ENCODE results near the gene EPHA6. TPM values are rescaled to one million over a fixed set of nuclear protein-coding genes. Genes with fewer than 3 reads are reported as not detected.

The EPHA6 gene
- total RNA-seq, 6 donors from 2014 or later: 0.14 to 1.0 (median 0.57) TPM; not detected in 3

DNA sequence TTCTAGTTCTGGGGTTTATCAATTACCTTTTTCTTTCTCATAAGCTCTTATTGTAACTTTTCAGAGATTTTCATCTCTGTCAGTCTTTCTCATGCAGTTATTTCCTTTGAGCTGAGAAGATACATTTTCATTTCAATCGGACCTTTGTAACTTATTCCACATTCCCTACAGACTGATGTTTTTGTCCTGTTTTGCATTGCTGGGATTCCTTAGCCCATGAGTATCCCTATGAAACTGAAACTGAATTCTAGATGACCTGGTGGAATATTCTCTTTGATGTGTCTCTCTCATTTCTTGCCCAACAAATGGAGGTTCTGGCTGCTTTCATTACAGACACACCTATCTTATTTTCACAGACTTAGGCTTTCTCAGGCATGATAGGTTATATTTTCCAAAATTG, 10.5 kb upstream of the EPHA6 start:
- ATAC-seq (ENCODE audit: low FRiP score in 2 of 2) (no peak), DNase-seq (no peak)
- Histone ChIP-seq H3K4me3 (no peak overlapping the region), H3K27me3 (no peaks in the 10 kb centered on the region), H3K4me1 (no peaks in the 10 kb centered on the region), H3K27ac (no peak overlapping the region), H3K36me3 (no peaks in the 10 kb centered on the region), H3K9me3 (no peaks in the 10 kb centered on the region)
- TF ChIP-seq POLR2AphosphoS5 (IDR thresholded peaks at IDR 0.05) (no peak), EP300 (IDR thresholded peaks at IDR 0.05) (no peak), POLR2A (IDR thresholded peaks at IDR 0.05) (no peak)
- TF ChIP-seq, protein P1, sequence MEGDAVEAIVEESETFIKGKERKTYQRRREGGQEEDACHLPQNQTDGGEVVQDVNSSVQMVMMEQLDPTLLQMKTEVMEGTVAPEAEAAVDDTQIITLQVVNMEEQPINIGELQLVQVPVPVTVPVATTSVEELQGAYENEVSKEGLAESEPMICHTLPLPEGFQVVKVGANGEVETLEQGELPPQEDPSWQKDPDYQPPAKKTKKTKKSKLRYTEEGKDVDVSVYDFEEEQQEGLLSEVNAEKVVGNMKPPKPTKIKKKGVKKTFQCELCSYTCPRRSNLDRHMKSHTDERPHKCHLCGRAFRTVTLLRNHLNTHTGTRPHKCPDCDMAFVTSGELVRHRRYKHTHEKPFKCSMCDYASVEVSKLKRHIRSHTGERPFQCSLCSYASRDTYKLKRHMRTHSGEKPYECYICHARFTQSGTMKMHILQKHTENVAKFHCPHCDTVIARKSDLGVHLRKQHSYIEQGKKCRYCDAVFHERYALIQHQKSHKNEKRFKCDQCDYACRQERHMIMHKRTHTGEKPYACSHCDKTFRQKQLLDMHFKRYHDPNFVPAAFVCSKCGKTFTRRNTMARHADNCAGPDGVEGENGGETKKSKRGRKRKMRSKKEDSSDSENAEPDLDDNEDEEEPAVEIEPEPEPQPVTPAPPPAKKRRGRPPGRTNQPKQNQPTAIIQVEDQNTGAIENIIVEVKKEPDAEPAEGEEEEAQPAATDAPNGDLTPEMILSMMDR (IDR thresholded peaks at IDR 0.05): no peak
- WGBS, 2 donors: 74 to 79% methylated on average over 1 of the region's 1 CpG

- Histone ChIP-seq H3K4me3 (no peak overlapping the region), H3K27me3 (no peaks in the 10 kb centered on the region), H3K9me3 (no peaks in the 10 kb centered on the region), H3K4me1 (no peaks in the 10 kb centered on the region), H3K27ac (no peak overlapping the region), H3K36me3 (no peaks in the 10 kb centered on the region)
- ATAC-seq (ENCODE audit: low FRiP score in 2 of 2) (no peak), DNase-seq (no peak)
- TF ChIP-seq POLR2A (IDR thresholded peaks at IDR 0.05) (no peak), EP300 (IDR thresholded peaks at IDR 0.05) (no peak), POLR2AphosphoS5 (IDR thresholded peaks at IDR 0.05) (no peak)
- TF ChIP-seq, protein P1 (IDR thresholded peaks at IDR 0.05): no peak
- WGBS, 2 donors: 67 to 68% methylated on average over 1 of the region's 1 CpG
These were observed 8.1 kb upstream of the EPHA6 start for GRCh38 chr3:96806341-96806740.

DNA sequence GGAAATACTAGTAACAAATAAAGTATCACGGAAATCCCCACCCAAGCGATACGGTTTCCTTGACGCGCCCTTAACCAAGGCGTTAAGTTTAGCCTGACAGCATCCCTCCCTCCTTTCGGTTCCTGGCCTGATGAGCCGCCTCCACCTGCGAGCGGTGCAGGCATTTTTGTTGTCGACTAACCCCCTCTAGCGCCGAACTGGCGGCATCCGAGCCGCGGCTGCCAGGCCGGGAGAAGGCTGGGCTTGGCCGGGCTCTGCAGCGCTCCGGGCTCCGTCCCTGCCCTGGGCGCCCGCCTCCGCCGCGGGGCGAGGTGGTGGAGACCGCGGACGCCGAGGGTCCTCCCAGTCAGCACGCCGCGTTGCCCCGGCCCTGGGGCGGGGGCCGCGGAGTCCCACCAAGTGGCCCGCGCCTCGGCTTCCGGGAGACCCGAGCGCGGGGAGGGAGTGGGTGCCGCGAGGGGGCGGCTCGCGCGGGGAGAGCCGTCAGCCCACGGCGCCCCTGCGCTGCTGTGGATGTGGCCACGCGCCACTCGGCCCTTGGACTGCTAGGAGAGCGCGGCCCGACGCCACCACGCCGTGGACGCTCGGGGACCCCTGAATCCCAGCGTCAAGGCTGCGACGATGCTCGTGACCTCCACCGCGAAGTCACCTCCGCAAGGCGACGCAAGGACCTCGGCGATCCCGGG, 1.1 kb upstream of the EPHA6 start:
- H3K4me1 ChIP-seq: peaks cover 16 to 29% (median 23%) of the 10 kb centered on the region in 4 donors
- no peaks in the 10 kb centered on the region for H3K36me3 ChIP-seq
- 0 to 5% methylated on average over 7 to 35 of the region's 79 CpGs for WGBS, 2 donors
- peak; percentile 79 to 89 for ATAC-seq (ENCODE audit: low FRiP score in 2 of 2)
- peak overlapping the region in 1 of 4 donors; percentile 27 for H3K27ac ChIP-seq
- TF ChIP-seq EP300 (IDR thresholded peaks at IDR 0.05) (no peak), POLR2AphosphoS5 (IDR thresholded peaks at IDR 0.05) (no peak)
- TF ChIP-seq, protein P1 (IDR thresholded peaks at IDR 0.05): peak; percentile 4 to 59 (median 31)
- H3K27me3 ChIP-seq: peaks cover 0 to 19% (median 7%) of the 10 kb centered on the region in 4 donors
- DNase-seq: peak; percentile 62 to 91
- peak overlapping the region in 3 of 4 donors; percentile 50 to 56 (median 56) for H3K4me3 ChIP-seq
- H3K9me3 ChIP-seq: no peaks in the 10 kb centered on the region

DNA sequence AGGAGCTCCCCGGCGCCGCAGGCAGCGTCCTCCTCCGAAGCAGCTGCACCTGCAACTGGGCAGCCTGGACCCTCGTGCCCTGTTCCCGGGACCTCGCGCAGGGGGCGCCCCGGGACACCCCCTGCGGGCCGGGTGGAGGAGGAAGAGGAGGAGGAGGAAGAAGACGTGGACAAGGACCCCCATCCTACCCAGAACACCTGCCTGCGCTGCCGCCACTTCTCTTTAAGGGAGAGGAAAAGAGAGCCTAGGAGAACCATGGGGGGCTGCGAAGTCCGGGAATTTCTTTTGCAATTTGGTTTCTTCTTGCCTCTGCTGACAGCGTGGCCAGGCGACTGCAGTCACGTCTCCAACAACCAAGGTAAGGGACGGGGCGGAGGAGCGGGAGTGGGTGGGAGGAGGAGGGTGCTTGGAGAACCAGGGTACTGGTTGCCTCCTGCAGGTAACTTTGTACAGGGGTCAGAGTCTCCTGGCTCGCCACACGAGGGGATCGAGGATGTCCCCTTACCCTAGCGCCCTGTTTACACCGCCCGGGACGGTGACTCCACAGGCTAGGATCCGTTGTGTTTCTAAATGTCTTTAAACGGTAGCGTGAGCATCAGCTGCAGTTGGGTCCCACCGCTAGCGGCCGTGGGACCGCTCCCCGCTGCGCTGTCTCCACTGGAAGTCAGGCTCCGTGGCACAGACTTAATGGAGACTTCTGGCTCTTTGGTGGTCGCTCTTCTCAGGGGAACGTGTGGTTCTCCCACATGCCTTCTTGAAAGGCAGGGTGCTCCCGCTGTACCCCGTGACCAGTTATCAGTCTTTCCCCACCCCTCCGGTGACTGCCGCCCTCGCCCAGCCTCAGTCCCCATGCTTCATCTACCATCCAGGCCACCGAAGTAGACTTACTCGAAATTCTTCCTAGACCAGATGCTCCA, 515 bp downstream of the EPHA6 start:
- peaks cover 0 to 19% (median 7%) of the 10 kb centered on the region in 4 donors for H3K27me3 ChIP-seq
- 11 to 21% methylated on average over 22 to 46 of the region's 50 CpGs for WGBS, 2 donors
- peak in 1 of 2 donors; percentile 44 for DNase-seq
- H3K4me1 ChIP-seq: peaks cover 16 to 29% (median 23%) of the 10 kb centered on the region in 4 donors
- H3K4me3 ChIP-seq: peak overlapping the region in 3 of 4 donors; percentile 50 to 56 (median 56)
- no peak for TF ChIP-seq EP300 (IDR thresholded peaks at IDR 0.05)
- TF ChIP-seq POLR2A (IDR thresholded peaks at IDR 0.05): no peak
- TF ChIP-seq, protein P1 (IDR thresholded peaks at IDR 0.05): no peak
- no peak for TF ChIP-seq POLR2AphosphoS5 (IDR thresholded peaks at IDR 0.05)
- H3K9me3 ChIP-seq: no peaks in the 10 kb centered on the region
- H3K27ac ChIP-seq: no peak overlapping the region
- peak; percentile 2 to 39 for ATAC-seq (ENCODE audit: low FRiP score in 2 of 2)
- no peaks in the 10 kb centered on the region for H3K36me3 ChIP-seq
